Gastrocnemius medialis (tissue), 4 donors: Measurements from ENCODE around the gene B3GNT9. TPM values are rescaled to one million over a fixed set of nuclear protein-coding genes. Genes with fewer than 3 reads are reported as not detected.

Source experiments
- ATAC-seq, 2 donors: fragments of 150-250 bp; one replicate each; pipeline ENCODE4 v1.9.1; 2016
- DNase-seq, 2 donors: peaks; one replicate each; pipeline ENCODE4 v3.0.0-alpha.2; 2019
- H3K27ac ChIP-seq, 4 donors: fragments of 200-600 bp; sonication (generic); 1 replicate in 1 of 4; 2 replicates in 3 of 4; pipeline ENCODE4 v1.5.1; 2016 to 2018; ENCODE audit warnings: mild to moderate bottlenecking in 2 of 4, moderate library complexity in 1 of 4
- H3K27me3 ChIP-seq, 3 donors: fragments of 200-600 bp; sonication (generic) in 2 of 3; 1 replicate in 1 of 3; 2 replicates in 2 of 3; pipeline versions ENCODE4 v1.5.1 to v1.6.0; 2016 to 2019; ENCODE audit warnings: mild to moderate bottlenecking in 1 of 3, moderate library complexity in 1 of 3
- H3K36me3 ChIP-seq, 2 donors: fragments of 200-600 bp; sonication (generic) in 1 of 2; one replicate each; pipeline ENCODE4 v1.5.1; 2017 to 2018
- H3K4me1 ChIP-seq, 2 donors: fragments of 200-600 bp; sonication (generic) in 1 of 2; one replicate each; pipeline ENCODE4 v1.5.1; 2016 to 2017; ENCODE audit warnings: mild to moderate bottlenecking in 2 of 2
- H3K4me3 ChIP-seq, 4 donors: fragments of 200-600 bp; sonication (generic) in 3 of 4; 1 replicate in 1 of 4; 2 replicates in 3 of 4; pipeline ENCODE4 v1.5.1; 2016 to 2019; ENCODE audit warnings: mild to moderate bottlenecking in 2 of 4
- H3K9me3 ChIP-seq, 3 donors: fragments of 200-600 bp; sonication (generic) in 2 of 3; 1 replicate in 1 of 3; 2 replicates in 2 of 3; pipeline ENCODE4 v1.5.1; 2016 to 2019
- CTCF ChIP-seq, 5 experiments: fragments of 450-650 bp in 3 of 5; fragments of 200-600 bp in 2 of 5; sonication (generic) in 2 of 5; IDR thresholded peaks in 4 of 5; conservative IDR thresholded peaks in 1 of 5; 1 replicate in 4 of 5; 2 replicates in 1 of 5; pipeline ENCODE4 v1.5.1; 2016 to 2019; ENCODE audit warnings: antibody characterized with exemption in 5 of 5, mild to moderate bottlenecking in 3 of 5, moderate library complexity in 3 of 5
- POLR2A ChIP-seq, 2 donors: fragments of 450-650 bp; IDR thresholded peaks; one replicate each; pipeline ENCODE4 v1.6.1; 2017; ENCODE audit warnings: antibody characterized with exemption in 2 of 2, mild to moderate bottlenecking in 2 of 2, moderate library complexity in 2 of 2
- in situ Hi-C, 4 donors: fragments of 200-750 bp; cut with MboI; loops; one replicate each; pipeline versions ENCODE4 v1.15.0 to v1.8.0; 2017; ENCODE audit warnings: low sequenced_read_pairs in 4 of 4
- intact Hi-C: fragments of 100-400 bp; cut with DNase I; formaldehyde crosslinking; loops from one replicate; pipeline ENCODE4 v1.15.1; 2023; ENCODE audit warnings: low total_unique reads
- total RNA-seq, 4 donors: library from RNA; depleted of rRNA; stranded (reverse); fragments of >200 nt; gene quantifications; one replicate each; pipeline versions ENCODE4 v1.1.0 to v1.2.3, GENCODE V29; 2016

Gene B3GNT9
- total RNA-seq, 4 donors from 2014 or later = 1.5 to 3.1 (median 2.6) TPM

- Histone ChIP-seq H3K27me3 (no peaks in the 10 kb centered on the region), H3K36me3 (no peaks in the 10 kb centered on the region), H3K9me3 (no peaks in the 10 kb centered on the region), H3K4me3 (peak within 1 kb of the TSS; percentile 85 to 97 (median 93)), H3K4me1 (peaks cover 36 to 42% of the 10 kb centered on the region in 2 donors), H3K27ac (peak within 1 kb of the TSS; percentile 83 to 92 (median 89))
- ATAC-seq = peak; percentile 84 to 91
- in situ Hi-C loops = no loop called here
- DNase-seq = peak; percentile 88 to 93
- TF ChIP-seq POLR2A (IDR thresholded peaks at IDR 0.05) (peak; percentile 89 to 91), CTCF (IDR thresholded peaks at IDR 0.05 in 4 of 5, conservative IDR thresholded peaks at IDR 0.05 in 1 of 5) (no peak)
- intact Hi-C loops = loop anchor here (1.0 to 2.0 kb wide), 3 partner anchors 45 to 81 kb away; partner anchors contain the start of gene CBFB
These were observed 41.2 kb downstream of the B3GNT9 start, which contains the start of gene PHAF1 for GRCh38 chr16:67109407-67110135. Gene PHAF1, plus strand, starts transcription at chr16:67109941. Its CDS starts 235 bp downstream, at chr16:67110176.

- in situ Hi-C loops (no loop called here), intact Hi-C loops (loop anchor here (1.0 to 2.0 kb wide), 2 partner anchors 76 to 80 kb away; partner anchors contain the start of gene CBFB)
- Histone ChIP-seq H3K36me3 (no peaks in the 10 kb centered on the region), H3K4me3 (peak overlapping the region; percentile 85 to 97 (median 93)), H3K9me3 (no peaks in the 10 kb centered on the region), H3K27me3 (no peaks in the 10 kb centered on the region), H3K4me1 (peaks cover 30 to 42% of the 10 kb centered on the region in 2 donors), H3K27ac (peak overlapping the region; percentile 83 to 92 (median 89))
- TF ChIP-seq POLR2A (IDR thresholded peaks at IDR 0.05) (no peak), CTCF (IDR thresholded peaks at IDR 0.05 in 4 of 5, conservative IDR thresholded peaks at IDR 0.05 in 1 of 5) (no peak)
- ATAC-seq (no peak), DNase-seq (no peak)
These were observed 41.8 kb downstream of the B3GNT9 start for GRCh38 chr16:67108931-67109406.

- Histone ChIP-seq H3K4me3 (no peak overlapping the region), H3K27ac (peak overlapping the region in 1 of 4 donors; percentile 89), H3K27me3 (no peaks in the 10 kb centered on the region), H3K36me3 (no peaks in the 10 kb centered on the region), H3K9me3 (no peaks in the 10 kb centered on the region), H3K4me1 (peaks cover 28 to 44% of the 10 kb centered on the region in 2 donors)
- no peak for ATAC-seq
- DNase-seq = no peak
- in situ Hi-C loops = no loop called here
- TF ChIP-seq CTCF (IDR thresholded peaks at IDR 0.05 in 4 of 5, conservative IDR thresholded peaks at IDR 0.05 in 1 of 5) (no peak), POLR2A (IDR thresholded peaks at IDR 0.05) (no peak)
- intact Hi-C loops = loop anchor here (2.0 kb wide), 1 partner anchor 80 kb away; the partner anchor contains the start of gene CBFB
These were observed 42.3 kb downstream of the B3GNT9 start for GRCh38 chr16:67108489-67108888.

- Histone ChIP-seq H3K27ac (peak overlapping the region in 1 of 4 donors; percentile 58), H3K9me3 (no peaks in the 10 kb centered on the region), H3K4me1 (peaks cover 16 to 29% of the 10 kb centered on the region in 2 donors), H3K36me3 (no peaks in the 10 kb centered on the region), H3K4me3 (no peak overlapping the region), H3K27me3 (no peaks in the 10 kb centered on the region)
- in situ Hi-C loops = no loop called here
- no peak for ATAC-seq
- TF ChIP-seq CTCF (IDR thresholded peaks at IDR 0.05 in 4 of 5, conservative IDR thresholded peaks at IDR 0.05 in 1 of 5) = no peak
- TF ChIP-seq POLR2A (IDR thresholded peaks at IDR 0.05) = no peak
- no peak for DNase-seq
- intact Hi-C loops = no loop called here
These were observed 44.9 kb downstream of the B3GNT9 start for GRCh38 chr16:67105881-67106280.
